NCI-H1436 (cell line): Measurements from ENCODE around the gene CD151.

Experiments used
- DNase-seq: peaks from one replicate; lab custom pipeline; 2025; lab: John Stamatoyannopoulos, UW

CD151 gene

GRCh38 chr11:843086-843734 is 10.5 kb downstream of the CD151 start:
- DNase-seq = no peak

- no peak for DNase-seq
Observed at GRCh38 chr11:843818-844692, 11.3 kb downstream of the CD151 start.

- no peak for DNase-seq
Observed at GRCh38 chr11:844693-845644, 12.2 kb downstream of the CD151 start.

- no peak for DNase-seq
Observed at GRCh38 chr11:845872-846495, 13.2 kb downstream of the CD151 start.

DNA sequence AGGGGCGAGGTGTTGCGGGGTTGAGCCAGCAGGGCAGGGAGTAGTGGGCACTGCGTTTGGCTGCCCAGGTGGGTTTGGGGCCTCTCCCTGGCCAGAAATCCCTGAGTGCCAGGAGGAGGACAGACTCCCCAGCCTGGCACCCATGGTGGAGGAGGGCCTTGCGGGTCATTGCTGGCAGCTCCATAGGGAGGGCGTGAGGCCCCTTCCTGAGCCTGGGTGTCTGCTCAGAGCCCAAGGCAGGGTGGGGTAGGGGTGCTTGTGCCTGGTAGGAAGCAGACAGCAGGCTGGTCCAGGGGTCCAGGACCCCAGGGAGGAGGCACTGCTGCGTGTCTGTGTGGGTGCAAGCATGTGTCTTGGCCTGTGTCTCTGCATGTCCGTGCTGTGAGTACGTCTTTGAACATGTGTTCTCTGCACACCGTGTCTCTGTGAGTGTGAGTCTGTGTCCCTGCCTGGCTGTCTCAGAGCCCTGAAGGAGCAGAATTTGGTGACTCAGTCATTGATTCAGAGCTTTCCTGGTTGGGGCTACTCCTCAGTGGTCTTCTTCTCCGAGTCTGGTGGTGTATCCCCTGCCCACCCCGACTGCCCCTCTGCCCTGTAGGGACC is 13.8 kb downstream of the CD151 start:
- DNase-seq = no peak

GRCh38 chr11:847876-848275 is 15.1 kb downstream of the CD151 start:
- no peak for DNase-seq

- DNase-seq = peak; percentile 34
Observed at GRCh38 chr11:848380-848931, 15.7 kb downstream of the CD151 start.

DNA sequence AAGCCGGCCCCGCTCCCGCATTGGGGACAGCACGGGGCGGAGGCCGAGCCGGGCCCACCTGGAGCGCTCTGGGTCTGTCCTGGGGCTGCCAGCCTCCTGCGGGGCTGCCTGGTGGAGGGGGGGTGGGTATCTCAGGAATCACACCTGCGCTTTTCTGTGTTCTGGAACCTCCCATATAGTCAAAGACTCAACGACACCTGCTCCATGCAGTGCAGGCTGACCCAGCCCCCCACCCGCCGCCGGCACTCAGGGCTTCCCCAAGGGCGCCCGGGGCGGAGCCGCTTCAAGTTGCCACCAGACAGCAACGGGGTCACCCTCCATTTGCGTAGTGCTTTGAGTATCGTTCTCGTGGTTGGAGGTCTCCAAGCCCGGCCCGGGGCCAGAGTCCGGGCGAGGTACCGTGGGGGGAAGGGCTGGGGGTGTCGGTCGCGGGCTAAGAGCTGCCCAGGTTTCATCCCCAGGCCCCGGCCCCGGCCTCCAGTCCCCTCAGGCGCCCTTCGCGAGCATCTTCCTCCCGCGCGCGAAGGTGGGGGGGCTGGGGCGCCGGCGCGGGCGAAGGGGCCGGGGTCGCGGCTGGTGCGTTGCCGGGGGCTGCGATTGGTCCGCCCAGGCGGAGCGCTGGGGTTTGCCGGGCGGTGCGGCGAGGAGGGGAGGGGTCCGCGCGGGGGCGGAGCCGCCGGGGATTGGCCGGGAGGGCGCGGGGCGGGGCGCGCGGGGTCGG is 16.5 kb downstream of the CD151 start:
- peak; percentile 46 for DNase-seq

DNA sequence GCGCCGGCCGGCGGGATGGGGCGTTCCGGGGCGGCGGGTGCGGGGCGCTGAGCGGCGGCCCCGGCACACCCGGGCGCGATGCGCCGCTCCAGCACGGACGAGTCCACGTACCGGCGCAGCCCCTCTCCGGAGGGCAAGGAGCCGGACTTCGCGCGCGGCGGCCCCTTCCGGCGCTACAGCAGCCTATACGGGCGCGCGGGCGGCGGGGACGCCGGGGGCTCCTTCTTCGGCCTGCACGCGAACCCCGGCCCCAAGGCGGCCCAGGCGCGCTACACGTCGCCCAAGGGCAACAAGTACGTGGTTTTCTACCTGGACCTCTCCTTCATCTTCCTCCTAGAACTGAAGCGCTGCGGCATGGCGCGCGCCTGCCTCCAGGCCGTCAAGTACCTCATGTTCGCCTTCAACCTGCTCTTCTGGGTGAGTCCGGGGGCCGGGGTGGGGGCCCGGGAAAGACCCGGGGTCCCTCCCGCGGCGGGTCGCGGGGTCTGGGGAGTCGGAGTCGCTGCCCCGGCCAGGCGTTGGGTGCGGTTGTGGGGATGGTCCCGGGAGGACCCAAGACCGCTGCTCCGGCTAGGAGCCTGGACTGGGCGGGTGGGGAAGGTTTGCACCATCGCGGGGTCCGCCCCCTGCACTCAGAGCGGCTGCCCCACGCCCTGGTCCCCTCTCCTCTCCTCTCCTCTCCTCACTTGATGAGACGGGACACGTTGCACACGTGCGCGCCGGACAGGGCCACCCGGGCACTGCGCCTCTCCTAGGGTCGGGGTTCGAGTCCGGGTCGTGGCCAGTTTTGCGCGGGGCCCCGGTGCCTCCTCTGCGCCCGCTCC is 17.4 kb downstream of the CD151 start:
- no peak for DNase-seq

- DNase-seq = no peak
Observed at GRCh38 chr11:850775-851763, 18.3 kb downstream of the CD151 start.

DNA sequence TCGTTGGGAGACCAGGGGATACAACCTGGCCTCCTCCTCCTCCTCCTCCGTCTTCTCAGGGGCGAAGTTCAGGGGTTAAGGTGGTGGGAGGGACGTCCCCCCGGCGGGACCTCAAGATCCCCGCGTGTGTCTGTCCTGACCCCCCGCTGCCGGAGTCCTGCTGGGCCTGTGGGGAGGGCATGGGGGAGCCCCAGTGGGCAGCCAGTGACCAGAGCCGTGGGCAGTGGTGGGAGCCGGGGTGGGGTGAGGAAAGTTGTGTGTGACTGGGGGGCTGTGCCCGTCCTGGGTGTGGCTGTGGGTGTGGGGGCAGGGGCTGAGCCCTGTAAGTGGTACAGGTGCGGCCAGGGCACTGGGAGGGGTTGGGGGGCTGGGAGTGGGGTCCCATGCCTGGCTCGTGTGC is 20.0 kb downstream of the CD151 start:
- DNase-seq = no peak

DNA sequence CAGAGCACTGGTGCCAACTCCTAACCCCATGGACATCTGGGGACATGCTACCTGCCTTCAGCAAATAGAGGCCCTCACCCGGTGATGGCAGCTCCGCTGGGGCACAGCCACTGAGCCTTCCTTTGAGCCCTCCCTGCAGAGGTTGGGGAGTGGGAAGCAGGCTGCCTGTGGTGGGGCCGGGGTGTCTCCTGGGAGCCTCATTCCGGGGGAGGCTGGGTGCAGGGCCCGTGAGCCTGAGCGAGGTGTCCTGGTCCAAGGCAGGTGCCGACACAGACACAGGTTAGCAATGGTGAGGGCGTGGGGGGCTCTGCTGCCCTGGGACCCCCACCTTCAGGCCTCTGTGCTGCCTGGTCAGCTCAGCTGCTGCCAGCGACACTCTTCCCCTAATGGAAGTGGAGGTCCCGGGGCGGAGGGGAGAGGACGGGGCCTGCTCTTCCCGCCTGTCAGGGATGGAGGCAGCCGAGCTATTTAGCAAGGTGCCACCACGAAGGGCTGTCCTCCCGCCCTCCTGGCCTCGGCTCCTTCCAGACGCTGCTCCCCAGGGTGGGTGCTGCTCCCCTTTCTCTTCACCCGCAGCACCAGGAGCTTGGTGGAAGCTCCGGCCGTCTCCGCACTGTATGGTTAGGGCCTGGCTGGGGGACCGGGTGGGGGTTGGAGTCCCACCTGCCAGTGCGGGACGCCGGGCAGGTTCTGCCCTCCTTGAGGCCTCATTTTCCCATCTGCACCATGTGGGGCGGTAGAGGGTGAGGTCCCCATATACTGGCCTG is 21.1 kb downstream of the CD151 start:
- no peak for DNase-seq

GRCh38 chr11:854601-855329 is 22.0 kb downstream of the CD151 start:
- no peak for DNase-seq

- DNase-seq = no peak
Observed at GRCh38 chr11:855330-855674, 22.6 kb downstream of the CD151 start.

DNA sequence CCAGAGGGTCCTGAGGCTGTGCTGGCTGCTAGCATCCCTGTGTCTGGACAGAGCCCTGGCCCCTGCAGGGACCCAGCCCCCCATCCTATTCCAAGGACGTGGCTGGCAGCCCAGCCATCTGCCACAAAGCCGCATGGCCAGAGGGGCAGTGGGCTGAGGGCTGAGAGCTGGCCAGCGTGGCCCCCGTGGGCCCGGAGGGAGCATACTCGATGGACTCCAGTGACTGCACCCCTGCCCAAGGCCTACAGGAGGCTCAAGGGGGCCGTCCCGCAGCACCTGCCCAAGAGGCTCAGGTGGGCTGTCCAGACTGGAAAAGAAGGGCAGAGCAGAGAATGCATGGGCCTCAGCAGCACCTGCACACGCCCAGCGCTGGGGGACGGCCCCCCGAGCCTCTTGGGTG is 23.0 kb downstream of the CD151 start:
- DNase-seq = no peak

DNA sequence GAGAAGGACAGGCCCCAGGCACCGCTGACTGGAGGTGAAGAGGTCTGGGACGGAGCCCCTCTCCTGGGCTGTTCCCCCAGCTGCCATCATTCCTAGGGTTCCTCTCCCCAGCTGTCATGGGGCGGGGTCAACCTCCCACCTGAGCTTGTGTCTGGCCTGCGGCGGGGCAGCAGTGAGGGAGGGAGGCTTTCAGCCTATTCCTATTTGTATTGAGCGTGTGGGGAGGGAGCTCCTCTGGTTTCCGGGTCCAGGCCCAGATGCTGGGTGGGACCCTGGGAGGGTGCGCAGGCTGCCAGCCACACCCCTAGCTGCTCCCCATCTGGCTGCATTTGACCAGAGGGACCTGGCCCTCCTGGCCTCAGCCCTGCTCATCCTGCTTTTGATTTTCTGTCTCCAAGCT is 23.6 kb downstream of the CD151 start:
- DNase-seq = no peak
